ENCODE results near the gene GSG1. TPM values are rescaled to one million over a fixed set of nuclear protein-coding genes. Genes with fewer than 3 reads are reported as not detected.
"Not testable (repeated sequence)": the region's sequence is repeated elsewhere in the genome, so short reads cannot be mapped to it uniquely, and the experiment has no call there.

Gene GSG1
- total RNA-seq, 4 donors from 2014 or later = 0.56 TPM; not detected in 3

GRCh38 chr12:13067322-13067721, 36.1 kb downstream of the GSG1 start:
- ATAC-seq (ENCODE audit: low FRiP score) = no peak
- TF ChIP-seq, protein P1, sequence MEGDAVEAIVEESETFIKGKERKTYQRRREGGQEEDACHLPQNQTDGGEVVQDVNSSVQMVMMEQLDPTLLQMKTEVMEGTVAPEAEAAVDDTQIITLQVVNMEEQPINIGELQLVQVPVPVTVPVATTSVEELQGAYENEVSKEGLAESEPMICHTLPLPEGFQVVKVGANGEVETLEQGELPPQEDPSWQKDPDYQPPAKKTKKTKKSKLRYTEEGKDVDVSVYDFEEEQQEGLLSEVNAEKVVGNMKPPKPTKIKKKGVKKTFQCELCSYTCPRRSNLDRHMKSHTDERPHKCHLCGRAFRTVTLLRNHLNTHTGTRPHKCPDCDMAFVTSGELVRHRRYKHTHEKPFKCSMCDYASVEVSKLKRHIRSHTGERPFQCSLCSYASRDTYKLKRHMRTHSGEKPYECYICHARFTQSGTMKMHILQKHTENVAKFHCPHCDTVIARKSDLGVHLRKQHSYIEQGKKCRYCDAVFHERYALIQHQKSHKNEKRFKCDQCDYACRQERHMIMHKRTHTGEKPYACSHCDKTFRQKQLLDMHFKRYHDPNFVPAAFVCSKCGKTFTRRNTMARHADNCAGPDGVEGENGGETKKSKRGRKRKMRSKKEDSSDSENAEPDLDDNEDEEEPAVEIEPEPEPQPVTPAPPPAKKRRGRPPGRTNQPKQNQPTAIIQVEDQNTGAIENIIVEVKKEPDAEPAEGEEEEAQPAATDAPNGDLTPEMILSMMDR (IDR thresholded peaks at IDR 0.05) = no peak
- DNase-seq (ENCODE audit: low spot score) = no peak

GRCh38 chr12:13066459-13066858, 37.0 kb downstream of the GSG1 start:
- TF ChIP-seq, protein P1 (IDR thresholded peaks at IDR 0.05) = no peak
- DNase-seq (ENCODE audit: low spot score) (no peak), ATAC-seq (ENCODE audit: low FRiP score) (no peak)

GRCh38 chr12:13066014-13066413, 37.5 kb downstream of the GSG1 start:
- DNase-seq (ENCODE audit: low spot score) (no peak), ATAC-seq (ENCODE audit: low FRiP score) (no peak)
- TF ChIP-seq, protein P1 (IDR thresholded peaks at IDR 0.05) = no peak

- ATAC-seq (ENCODE audit: low FRiP score) (no peak), DNase-seq (ENCODE audit: low spot score) (no peak)
- TF ChIP-seq, protein P1 (IDR thresholded peaks at IDR 0.05) = no peak
Observed at GRCh38 chr12:13062669-13063068, 40.8 kb downstream of the GSG1 start.

- DNase-seq (ENCODE audit: low spot score) (no peak), ATAC-seq (ENCODE audit: low FRiP score) (no peak)
- TF ChIP-seq, protein P1 (IDR thresholded peaks at IDR 0.05) = no peak
Observed at GRCh38 chr12:13061377-13061776, 42.1 kb downstream of the GSG1 start.

DNA sequence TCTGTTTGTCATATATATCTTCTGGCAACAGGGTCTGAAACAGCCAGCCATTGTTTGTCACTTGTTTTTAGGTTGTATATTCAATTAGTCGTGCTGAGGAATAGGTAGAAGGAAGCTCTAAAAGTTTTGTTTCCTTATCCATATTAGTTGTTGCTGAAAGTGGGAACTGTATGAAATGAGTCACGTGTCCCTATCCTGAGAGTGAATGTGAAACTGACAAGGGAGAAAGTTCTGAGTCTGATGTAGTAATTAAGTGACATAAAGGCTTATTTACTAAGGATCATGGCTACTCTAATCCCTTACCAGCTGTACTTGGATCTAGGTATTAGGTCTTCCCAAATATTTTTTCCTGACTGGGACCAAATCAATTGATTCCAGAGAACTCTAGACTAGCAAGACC, 42.9 kb downstream of the GSG1 start:
- no peak for ATAC-seq (ENCODE audit: low FRiP score)
- no peak for DNase-seq (ENCODE audit: low spot score)
- TF ChIP-seq, protein P1 (IDR thresholded peaks at IDR 0.05) = no peak

- ATAC-seq (ENCODE audit: low FRiP score); DNase-seq (ENCODE audit: low spot score): not testable (repeated sequence)
Observed at GRCh38 chr12:13053617-13054016, 49.9 kb downstream of the GSG1 start.

DNA sequence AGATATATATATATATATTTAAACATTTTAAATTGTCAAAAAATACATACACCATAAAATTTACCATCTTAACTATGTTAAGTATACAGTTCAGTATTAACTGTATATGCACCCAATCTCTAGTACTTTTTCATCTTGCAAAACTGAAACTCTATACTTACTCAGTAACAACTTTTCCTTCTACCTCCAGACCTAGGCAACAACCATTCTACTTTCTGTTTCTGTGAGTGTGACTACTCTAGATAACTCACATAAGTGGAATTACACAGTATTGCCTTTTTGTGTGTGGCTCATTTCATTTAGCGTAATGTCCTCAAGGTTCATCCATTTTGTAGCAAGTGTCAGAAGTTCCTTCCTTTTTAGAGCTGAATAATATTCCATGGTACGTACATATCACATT, 51.0 kb downstream of the GSG1 start:
- DNase-seq (ENCODE audit: low spot score) (no peak), ATAC-seq (ENCODE audit: low FRiP score) (no peak)
- TF ChIP-seq, protein P1 (IDR thresholded peaks at IDR 0.05) = no peak
